Natural killer cell (primary cell): Measurements from ENCODE around the gene ADGRB2. TPM values are rescaled to one million over a fixed set of nuclear protein-coding genes. Genes with fewer than 3 reads are reported as not detected.
A peak's percentile ranks its signal among the peaks of the same experiment; 100 is the strongest.

Experiments used
- ATAC-seq, 3 donors: fragments of 150-1000 bp in 2 of 3; fragments of 200-7000 bp in 1 of 3; cut with Tn5 transposase; 1 replicate in 1 of 3; 2 replicates in 2 of 3; pipeline ENCODE4 v1.10.0; 2021; ENCODE audit warnings: mild to moderate bottlenecking in 2 of 3, moderate library complexity in 2 of 3
- DNase-seq, 2 donors: peaks; one replicate each; pipeline versions ENCODE4 v3.0.0 to v3.0.0-alpha.2; 2013 to 2021; ENCODE audit warnings: mixed read lengths in 1 of 2
- H3K27ac ChIP-seq: one replicate; pipeline ENCODE4 v1.5.1; 2013; ENCODE audit warnings: mild to moderate bottlenecking, low read length
- H3K27me3 ChIP-seq: one replicate; pipeline ENCODE4 v1.6.1; 2013; ENCODE audit warnings: low read length; ENCODE audit not compliant: control insufficient read depth, insufficient read depth
- H3K36me3 ChIP-seq: one replicate; pipeline ENCODE4 v1.6.1; 2013; ENCODE audit warnings: low read length; ENCODE audit not compliant: control insufficient read depth, insufficient read depth
- H3K4me1 ChIP-seq: one replicate; pipeline ENCODE4 v1.6.1; 2013; ENCODE audit warnings: low read length; ENCODE audit not compliant: control insufficient read depth, insufficient read depth
- H3K4me3 ChIP-seq: one replicate; pipeline ENCODE4 v1.5.1; 2013; ENCODE audit warnings: low read length
- H3K9me3 ChIP-seq: one replicate; pipeline ENCODE4 v1.6.1; 2013; ENCODE audit warnings: low read length; ENCODE audit not compliant: control insufficient read depth, insufficient read depth
- H3K27ac Mint-ChIP-seq, 2 donors: one replicate each; pipeline ENCODE4 v1.8.0; 2022; ENCODE audit warnings: mild to moderate bottlenecking in 2 of 2, mixed read lengths in 2 of 2, moderate library complexity in 1 of 2
- H3K27me3 Mint-ChIP-seq, 2 donors: one replicate each; pipeline ENCODE4 v1.8.0; 2022; ENCODE audit warnings: low read depth in 2 of 2, mixed read lengths in 2 of 2
- H3K36me3 Mint-ChIP-seq: one replicate; pipeline ENCODE4 v1.8.0; 2022; ENCODE audit warnings: mixed read lengths
- H3K4me1 Mint-ChIP-seq, 2 donors: one replicate each; pipeline ENCODE4 v1.8.0; 2022; ENCODE audit warnings: mixed read lengths in 2 of 2
- H3K4me3 Mint-ChIP-seq: one replicate; pipeline ENCODE4 v1.8.0; 2022; ENCODE audit warnings: mild to moderate bottlenecking, moderate library complexity, mixed read lengths
- H3K9me3 Mint-ChIP-seq, 2 donors: one replicate each; pipeline ENCODE4 v1.8.0; 2022; ENCODE audit warnings: mixed read lengths in 2 of 2
- WGBS: methylation state at CpG from one replicate; pipeline ENCODE4 v1.1.7; 2013; ENCODE audit warnings: missing lambda C conversion rate; ENCODE audit not compliant: insufficient coverage; 5-methylcytosine and 5-hydroxymethylcytosine counted together
- intact Hi-C: fragments of 100-400 bp; cut with micrococcal nuclease; formaldehyde crosslinking; loops from one replicate; pipeline ENCODE4 v1.14.2; 2022
- total RNA-seq, 4 donors: library from RNA; stranded (reverse); fragments of 120-200 nt in 1 of 4; gene quantifications; one replicate each; pipeline versions ENCODE4 v1.2.3 to v1.2.4, GENCODE V29; 2013 to 2022
- TF ChIP-seq, protein P1 (sequence below): fragments of 200-600 bp; IDR thresholded peaks from one replicate; pipeline ENCODE4 v1.8.0; 2022; ENCODE audit warnings: antibody characterized with exemption

Gene ADGRB2
- total RNA-seq, 3 donors from 2014 or later (not counting 1 experiment from before 2014, with no cell fraction given) = 7.6 to 19.9 (median 12.8) TPM

DNA sequence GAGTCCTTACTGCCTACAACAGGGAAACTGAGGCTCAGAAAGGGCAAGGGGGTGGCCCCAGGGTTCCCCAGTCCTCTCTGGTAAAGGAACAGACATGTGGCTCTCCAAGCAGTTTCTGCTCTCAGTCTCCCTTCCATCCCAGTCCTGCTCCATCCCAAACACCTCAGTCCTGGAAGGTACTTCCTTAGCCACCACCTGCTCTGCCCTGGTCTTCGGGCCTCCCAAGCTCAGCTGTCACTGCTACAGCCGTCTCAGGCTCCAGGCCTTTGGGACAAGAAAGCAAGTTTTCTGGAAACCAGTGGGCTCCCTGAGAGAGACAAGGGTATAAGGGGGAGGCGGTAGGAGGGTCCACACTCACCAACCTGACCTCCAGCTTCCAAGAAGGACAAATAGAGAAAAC, 23.1 kb upstream of the ADGRB2 start:
- TF ChIP-seq, protein P1, sequence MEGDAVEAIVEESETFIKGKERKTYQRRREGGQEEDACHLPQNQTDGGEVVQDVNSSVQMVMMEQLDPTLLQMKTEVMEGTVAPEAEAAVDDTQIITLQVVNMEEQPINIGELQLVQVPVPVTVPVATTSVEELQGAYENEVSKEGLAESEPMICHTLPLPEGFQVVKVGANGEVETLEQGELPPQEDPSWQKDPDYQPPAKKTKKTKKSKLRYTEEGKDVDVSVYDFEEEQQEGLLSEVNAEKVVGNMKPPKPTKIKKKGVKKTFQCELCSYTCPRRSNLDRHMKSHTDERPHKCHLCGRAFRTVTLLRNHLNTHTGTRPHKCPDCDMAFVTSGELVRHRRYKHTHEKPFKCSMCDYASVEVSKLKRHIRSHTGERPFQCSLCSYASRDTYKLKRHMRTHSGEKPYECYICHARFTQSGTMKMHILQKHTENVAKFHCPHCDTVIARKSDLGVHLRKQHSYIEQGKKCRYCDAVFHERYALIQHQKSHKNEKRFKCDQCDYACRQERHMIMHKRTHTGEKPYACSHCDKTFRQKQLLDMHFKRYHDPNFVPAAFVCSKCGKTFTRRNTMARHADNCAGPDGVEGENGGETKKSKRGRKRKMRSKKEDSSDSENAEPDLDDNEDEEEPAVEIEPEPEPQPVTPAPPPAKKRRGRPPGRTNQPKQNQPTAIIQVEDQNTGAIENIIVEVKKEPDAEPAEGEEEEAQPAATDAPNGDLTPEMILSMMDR = no peak
- Histone ChIP-seq H3K27me3 (no peaks in the 10 kb centered on the region), H3K4me3 (no peak overlapping the region), H3K36me3 (no peaks in the 10 kb centered on the region), H3K27ac (peak overlapping the region; percentile 87), H3K4me1 (peaks cover 24% of the 10 kb centered on the region), H3K9me3 (no peaks in the 10 kb centered on the region)
- WGBS = 87% methylated on average over 2 of the region's 3 CpGs
- Mint-ChIP-seq H3K27me3 (no peaks in the 10 kb centered on the region), H3K27ac (peak overlapping the region; percentile 92 to 96), H3K9me3 (no peaks in the 10 kb centered on the region), H3K4me3 (peak overlapping the region; percentile 93), H3K36me3 (no peaks in the 10 kb centered on the region), H3K4me1 (peaks cover 11 to 28% of the 10 kb centered on the region in 2 donors)
- intact Hi-C loops = loop anchor here (5.0 kb wide), 1 partner anchor 35 kb away; no protein-coding TSS in a partner anchor
- DNase-seq = no peak
- ATAC-seq = no peak

DNA sequence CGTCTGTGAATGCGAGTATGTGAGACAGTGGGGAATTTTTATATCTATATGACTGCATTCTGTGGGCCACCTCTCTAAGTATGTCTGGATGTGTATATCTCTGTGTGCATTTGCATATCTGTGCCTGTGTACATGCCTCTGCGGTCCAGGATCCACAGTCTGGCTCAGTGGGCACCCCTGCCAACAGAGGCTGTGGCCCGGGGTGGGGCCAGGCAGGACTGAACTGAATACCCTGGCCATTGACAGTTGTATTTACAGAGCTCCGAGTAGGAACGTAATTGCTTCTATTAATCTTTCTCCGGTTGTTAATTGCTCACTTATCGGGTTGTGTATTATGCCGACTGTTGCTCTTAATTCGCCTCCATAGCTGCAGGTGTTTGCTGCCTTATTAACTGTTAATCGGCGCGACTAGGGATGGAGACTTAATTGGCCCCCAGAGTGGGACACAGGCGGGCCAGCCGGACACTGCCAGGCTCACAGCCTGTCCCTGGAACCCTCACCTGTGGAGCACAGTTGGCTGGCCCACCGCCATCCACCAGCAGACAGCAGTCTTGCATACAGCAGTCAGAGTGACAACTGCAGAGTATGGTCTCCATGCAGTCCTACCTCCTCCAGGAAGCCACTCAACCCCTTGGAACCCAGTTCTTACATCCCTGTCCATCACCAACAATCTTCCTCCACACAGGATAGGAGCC, 22.4 kb upstream of the ADGRB2 start:
- Histone ChIP-seq H3K9me3 (no peaks in the 10 kb centered on the region), H3K27me3 (no peaks in the 10 kb centered on the region), H3K36me3 (no peaks in the 10 kb centered on the region), H3K27ac (no peak overlapping the region), H3K4me3 (no peak overlapping the region), H3K4me1 (peaks cover 24% of the 10 kb centered on the region)
- intact Hi-C loops = loop anchor here (5.0 kb wide), 1 partner anchor 34 kb away; no protein-coding TSS in a partner anchor
- H3K27ac Mint-ChIP-seq = peak overlapping the region; percentile 92 to 96
- H3K4me1 Mint-ChIP-seq = peaks cover 11 to 28% of the 10 kb centered on the region in 2 donors
- TF ChIP-seq, protein P1 = no peak
- ATAC-seq (no peak), DNase-seq (no peak)
- no peaks in the 10 kb centered on the region for H3K9me3 Mint-ChIP-seq
- no peaks in the 10 kb centered on the region for H3K27me3 Mint-ChIP-seq
- 96% methylated on average over 16 of the region's 16 CpGs for WGBS
- no peaks in the 10 kb centered on the region for H3K36me3 Mint-ChIP-seq
- H3K4me3 Mint-ChIP-seq = no peak overlapping the region

DNA sequence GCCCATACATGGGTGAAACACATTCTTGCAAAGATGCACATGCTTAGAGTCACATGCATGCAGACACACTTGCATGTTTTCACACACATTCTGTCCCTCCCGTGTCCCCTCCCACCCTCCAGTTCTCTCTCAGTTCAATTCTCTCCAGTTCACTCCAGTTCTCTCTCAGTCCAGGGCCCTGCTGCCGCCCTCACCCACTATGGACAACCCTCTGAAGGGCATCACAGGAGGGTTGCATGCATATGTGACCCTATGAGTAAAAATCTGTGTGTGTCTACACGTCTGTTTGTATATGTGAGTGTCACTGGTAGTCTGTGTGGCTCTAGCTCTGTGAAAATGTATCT, 21.8 kb upstream of the ADGRB2 start:
- H3K9me3 ChIP-seq = no peaks in the 10 kb centered on the region
- no peaks in the 10 kb centered on the region for H3K27me3 Mint-ChIP-seq
- ATAC-seq (no peak), DNase-seq (no peak)
- no peak overlapping the region for H3K27ac Mint-ChIP-seq
- no peak overlapping the region for H3K4me3 ChIP-seq
- no peak overlapping the region for H3K27ac ChIP-seq
- intact Hi-C loops = loop anchor here (5.0 kb wide), 1 partner anchor 34 kb away; no protein-coding TSS in a partner anchor
- no peaks in the 10 kb centered on the region for H3K9me3 Mint-ChIP-seq
- 88% methylated on average over 3 of the region's 3 CpGs for WGBS
- no peak overlapping the region for H3K4me3 Mint-ChIP-seq
- no peaks in the 10 kb centered on the region for H3K36me3 Mint-ChIP-seq
- H3K4me1 Mint-ChIP-seq = peaks cover 11 to 28% of the 10 kb centered on the region in 2 donors
- no peaks in the 10 kb centered on the region for H3K36me3 ChIP-seq
- peaks cover 24% of the 10 kb centered on the region for H3K4me1 ChIP-seq
- H3K27me3 ChIP-seq = no peaks in the 10 kb centered on the region
- TF ChIP-seq, protein P1 = no peak
